ENCODE measurements around the gene SYTL3.

DNA sequence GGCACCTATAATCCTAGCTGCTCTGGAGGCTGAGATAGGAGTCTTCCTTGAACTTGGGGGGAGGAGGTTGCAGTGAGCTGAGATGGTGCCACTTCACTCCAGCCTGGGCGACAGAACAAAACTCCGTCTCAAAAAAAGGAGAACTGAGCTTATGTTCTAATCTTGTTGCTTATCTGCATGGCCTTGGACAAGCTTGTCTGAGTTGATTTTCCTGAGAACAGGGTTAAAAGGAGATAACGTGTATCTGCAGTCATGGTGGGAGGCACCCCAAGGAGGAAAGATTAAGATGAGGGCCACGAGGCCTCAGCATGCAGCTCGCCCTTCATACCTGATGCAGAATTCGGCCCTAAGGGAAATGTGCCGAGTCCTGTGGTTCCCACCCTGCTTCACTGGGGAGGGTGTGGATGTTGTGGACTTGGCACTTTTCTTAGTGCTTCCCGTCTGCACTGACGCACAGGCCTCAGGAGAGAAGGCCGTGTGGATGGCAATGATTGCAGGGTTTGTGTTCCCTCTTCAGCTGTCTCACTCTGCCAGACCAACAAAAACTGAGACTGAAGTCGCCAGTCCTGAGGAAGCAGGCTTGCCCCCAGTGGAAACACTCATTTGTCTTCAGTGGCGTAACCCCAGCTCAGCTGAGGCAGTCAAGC is 113.1 kb downstream of the SYTL3 start:
- TF ChIP-seq, protein P1, sequence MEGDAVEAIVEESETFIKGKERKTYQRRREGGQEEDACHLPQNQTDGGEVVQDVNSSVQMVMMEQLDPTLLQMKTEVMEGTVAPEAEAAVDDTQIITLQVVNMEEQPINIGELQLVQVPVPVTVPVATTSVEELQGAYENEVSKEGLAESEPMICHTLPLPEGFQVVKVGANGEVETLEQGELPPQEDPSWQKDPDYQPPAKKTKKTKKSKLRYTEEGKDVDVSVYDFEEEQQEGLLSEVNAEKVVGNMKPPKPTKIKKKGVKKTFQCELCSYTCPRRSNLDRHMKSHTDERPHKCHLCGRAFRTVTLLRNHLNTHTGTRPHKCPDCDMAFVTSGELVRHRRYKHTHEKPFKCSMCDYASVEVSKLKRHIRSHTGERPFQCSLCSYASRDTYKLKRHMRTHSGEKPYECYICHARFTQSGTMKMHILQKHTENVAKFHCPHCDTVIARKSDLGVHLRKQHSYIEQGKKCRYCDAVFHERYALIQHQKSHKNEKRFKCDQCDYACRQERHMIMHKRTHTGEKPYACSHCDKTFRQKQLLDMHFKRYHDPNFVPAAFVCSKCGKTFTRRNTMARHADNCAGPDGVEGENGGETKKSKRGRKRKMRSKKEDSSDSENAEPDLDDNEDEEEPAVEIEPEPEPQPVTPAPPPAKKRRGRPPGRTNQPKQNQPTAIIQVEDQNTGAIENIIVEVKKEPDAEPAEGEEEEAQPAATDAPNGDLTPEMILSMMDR (IDR thresholded peaks at IDR 0.05; ENCODE audit: low read depth, low read length, poor library complexity, severe bottlenecking): no peak
- no peak for TF ChIP-seq EZH2phosphoT487 (IDR thresholded peaks at IDR 0.05; ENCODE audit: borderline replicate concordance, low read length)

All from DOHH2 (cell line).